ENCODE data around the gene SMARCE1.

The SMARCE1 gene

GRCh38 chr17:40687106-40687505 lies 39.5 kb upstream of the SMARCE1 start:
- no peaks in the 10 kb centered on the region for H3K4me1 Mint-ChIP-seq
- H3K27ac Mint-ChIP-seq: no peak overlapping the region
- TF ChIP-seq CTCF (IDR thresholded peaks at IDR 0.05; ENCODE audit: unreplicated experiment in 3 of 3): no peak
- no peaks in the 10 kb centered on the region for H3K36me3 Mint-ChIP-seq (ENCODE audit: low read depth)
- H3K27me3 Mint-ChIP-seq (ENCODE audit: low read depth): peaks cover 9% of the 10 kb centered on the region
- H3K9me3 Mint-ChIP-seq: no peaks in the 10 kb centered on the region
- no peak overlapping the region for H3K4me3 Mint-ChIP-seq

GRCh38 chr17:40686192-40686591 lies 38.6 kb upstream of the SMARCE1 start:
- no peak for TF ChIP-seq CTCF (IDR thresholded peaks at IDR 0.05; ENCODE audit: unreplicated experiment in 3 of 3)
- H3K27me3 Mint-ChIP-seq (ENCODE audit: low read depth): peaks cover 15% of the 10 kb centered on the region
- no peaks in the 10 kb centered on the region for H3K4me1 Mint-ChIP-seq
- no peaks in the 10 kb centered on the region for H3K36me3 Mint-ChIP-seq (ENCODE audit: low read depth)
- no peak overlapping the region for H3K4me3 Mint-ChIP-seq
- H3K27ac Mint-ChIP-seq: no peak overlapping the region
- H3K9me3 Mint-ChIP-seq: no peaks in the 10 kb centered on the region

GRCh38 chr17:40680998-40681397 lies 33.4 kb upstream of the SMARCE1 start:
- Mint-ChIP-seq H3K4me1 (no peaks in the 10 kb centered on the region), H3K27me3 (ENCODE audit: low read depth) (peaks cover 34% of the 10 kb centered on the region), H3K9me3 (no peaks in the 10 kb centered on the region), H3K27ac (no peak overlapping the region), H3K36me3 (ENCODE audit: low read depth) (no peaks in the 10 kb centered on the region), H3K4me3 (no peak overlapping the region)
- TF ChIP-seq CTCF (IDR thresholded peaks at IDR 0.05; ENCODE audit: unreplicated experiment in 3 of 3): no peak

- peaks cover 41% of the 10 kb centered on the region for H3K27me3 Mint-ChIP-seq (ENCODE audit: low read depth)
- H3K4me3 Mint-ChIP-seq: no peak overlapping the region
- no peak for TF ChIP-seq CTCF (IDR thresholded peaks at IDR 0.05; ENCODE audit: unreplicated experiment in 3 of 3)
- no peak overlapping the region for H3K27ac Mint-ChIP-seq
- no peaks in the 10 kb centered on the region for H3K4me1 Mint-ChIP-seq
- no peaks in the 10 kb centered on the region for H3K36me3 Mint-ChIP-seq (ENCODE audit: low read depth)
- no peaks in the 10 kb centered on the region for H3K9me3 Mint-ChIP-seq
Observed at GRCh38 chr17:40679523-40679907, 31.9 kb upstream of the SMARCE1 start.

- Mint-ChIP-seq H3K9me3 (no peaks in the 10 kb centered on the region), H3K4me1 (no peaks in the 10 kb centered on the region), H3K27ac (no peak overlapping the region), H3K27me3 (ENCODE audit: low read depth) (peaks cover 44% of the 10 kb centered on the region), H3K4me3 (no peak overlapping the region), H3K36me3 (ENCODE audit: low read depth) (no peaks in the 10 kb centered on the region)
- no peak for TF ChIP-seq CTCF (IDR thresholded peaks at IDR 0.05; ENCODE audit: unreplicated experiment in 3 of 3)
Observed at GRCh38 chr17:40678902-40679522, 31.4 kb upstream of the SMARCE1 start.

GRCh38 chr17:40675905-40676304 lies 28.3 kb upstream of the SMARCE1 start:
- Mint-ChIP-seq H3K9me3 (no peaks in the 10 kb centered on the region), H3K4me3 (no peak overlapping the region), H3K4me1 (no peaks in the 10 kb centered on the region), H3K36me3 (ENCODE audit: low read depth) (no peaks in the 10 kb centered on the region), H3K27me3 (ENCODE audit: low read depth) (peaks cover 30% of the 10 kb centered on the region), H3K27ac (no peak overlapping the region)
- TF ChIP-seq CTCF (IDR thresholded peaks at IDR 0.05; ENCODE audit: unreplicated experiment in 3 of 3): no peak

Measured in nephron (organoid).